Stimulated activated CD8-positive, alpha-beta memory T cell treated with anti-CD3 and anti-CD28 coated beads, Interleukin-12 subunit alpha, Interleukin-12 subunit beta, amount 100 ng/mL, for 24 hours (primary cell): ENCODE results near the gene CCNI2.

Experiments
- DNase-seq: peaks from one replicate; pipeline ENCODE4 v3.0.0-alpha.2; 2020; ENCODE audit errors: extremely low read depth

The CCNI2 gene

DNA sequence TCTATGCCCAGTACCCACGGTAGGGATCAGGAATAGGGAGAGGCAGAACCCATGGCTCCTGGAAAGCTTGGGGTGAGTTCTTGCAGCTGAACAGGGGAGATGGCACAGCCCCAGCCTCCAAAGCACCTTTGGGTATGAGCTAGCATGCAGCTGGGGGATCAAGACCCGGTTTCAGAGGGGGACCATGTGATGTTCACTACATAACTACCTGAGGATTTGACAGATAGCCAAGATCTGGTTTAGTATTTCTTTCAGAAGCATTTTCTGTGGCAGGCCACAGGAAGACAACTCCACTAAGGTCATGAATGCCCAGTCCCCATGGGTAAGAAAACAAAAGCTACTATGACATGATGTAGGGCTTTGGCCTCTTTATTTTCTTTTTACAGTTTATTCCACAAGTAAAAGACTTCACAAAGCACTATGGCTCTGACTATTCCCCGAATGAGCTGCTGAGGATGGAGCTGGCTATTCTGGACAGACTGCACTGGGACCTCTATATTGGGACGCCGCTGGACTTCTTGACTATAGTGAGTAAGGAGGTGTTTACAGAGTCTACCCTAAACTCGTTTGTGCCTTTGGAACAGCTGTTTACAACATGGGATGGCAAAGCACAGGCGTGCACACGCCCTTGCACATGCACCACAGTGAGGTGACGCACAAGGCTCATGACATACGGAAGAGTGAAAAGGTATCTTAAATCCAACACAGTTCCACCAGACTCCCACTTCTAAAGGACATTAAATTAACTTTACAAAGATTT is 3.4 kb downstream of the CCNI2 start:
- DNase-seq: no peak

DNA sequence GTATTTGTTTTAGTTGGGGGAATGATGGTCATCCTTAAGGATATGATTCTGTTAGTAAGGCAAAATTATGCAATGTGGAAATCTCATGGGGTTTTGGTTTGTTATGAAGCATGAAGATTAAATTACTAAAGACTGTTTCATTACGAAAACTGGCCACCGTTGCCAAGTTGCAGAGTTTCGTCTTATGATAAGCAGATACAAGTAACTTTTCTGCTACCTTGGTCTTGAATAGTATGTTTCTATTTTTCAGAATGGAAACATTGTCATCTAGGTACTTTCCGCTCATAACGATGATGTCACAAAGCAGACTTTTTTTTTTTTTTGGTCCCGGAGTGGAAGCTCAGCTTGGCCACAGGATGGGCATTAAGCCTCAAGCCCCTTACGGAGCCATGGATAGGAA is 4.2 kb downstream of the CCNI2 start:
- DNase-seq: no peak

DNA sequence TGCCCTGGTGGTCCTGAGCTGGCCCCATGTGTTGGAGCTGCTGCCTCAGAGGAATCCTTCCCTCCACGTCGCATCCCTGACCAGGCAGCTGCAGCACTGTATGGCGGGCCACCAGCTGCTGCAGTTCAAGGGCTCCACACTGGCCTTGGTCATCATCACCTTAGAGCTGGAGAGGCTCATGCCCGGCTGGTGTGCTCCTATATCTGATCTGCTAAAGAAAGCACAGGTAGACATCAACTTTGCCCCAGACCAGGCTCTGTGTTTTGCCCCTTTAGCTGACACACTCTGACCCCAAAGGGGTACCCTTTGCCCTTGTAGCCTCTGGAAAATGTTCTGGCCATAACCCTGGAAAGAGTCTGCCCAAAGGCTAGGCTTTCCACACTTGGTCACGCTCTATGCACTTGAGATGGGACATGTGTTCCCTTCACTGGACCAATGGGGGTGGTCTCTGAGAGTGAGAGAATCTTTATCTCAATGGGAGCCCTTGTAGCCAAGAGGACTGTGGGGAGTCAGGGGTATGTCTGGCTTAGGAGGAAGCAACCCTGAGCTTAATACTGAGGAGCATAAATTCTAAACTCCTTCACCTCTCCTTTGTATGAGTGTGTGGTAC is 4.8 kb downstream of the CCNI2 start:
- DNase-seq: no peak

DNA sequence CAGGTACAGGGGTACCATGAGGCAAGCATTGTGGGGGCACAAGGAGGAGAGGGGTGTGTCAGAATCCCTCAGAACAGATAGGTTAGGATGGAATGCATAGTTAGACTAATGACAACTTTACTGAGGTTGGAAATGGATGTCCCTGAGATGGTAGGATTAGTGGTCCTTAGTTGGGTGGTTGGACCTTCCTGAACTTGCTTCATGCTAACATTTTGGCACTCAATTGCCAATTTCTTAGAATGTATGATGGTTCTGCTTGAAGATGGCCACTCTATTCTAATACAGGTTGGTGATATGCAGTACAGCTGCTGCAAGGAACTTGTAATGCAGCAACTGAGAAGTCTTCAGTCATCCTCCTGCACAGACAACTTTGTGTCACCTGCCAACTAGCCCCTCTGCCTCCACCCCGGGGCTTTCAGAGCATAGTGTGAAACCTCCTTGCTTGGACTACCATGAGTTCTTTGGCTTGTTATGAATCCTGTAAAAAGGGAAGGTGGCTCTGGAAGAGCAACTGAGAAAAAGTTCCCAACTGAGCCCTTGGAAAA is 5.4 kb downstream of the CCNI2 start:
- DNase-seq: no peak

DNA sequence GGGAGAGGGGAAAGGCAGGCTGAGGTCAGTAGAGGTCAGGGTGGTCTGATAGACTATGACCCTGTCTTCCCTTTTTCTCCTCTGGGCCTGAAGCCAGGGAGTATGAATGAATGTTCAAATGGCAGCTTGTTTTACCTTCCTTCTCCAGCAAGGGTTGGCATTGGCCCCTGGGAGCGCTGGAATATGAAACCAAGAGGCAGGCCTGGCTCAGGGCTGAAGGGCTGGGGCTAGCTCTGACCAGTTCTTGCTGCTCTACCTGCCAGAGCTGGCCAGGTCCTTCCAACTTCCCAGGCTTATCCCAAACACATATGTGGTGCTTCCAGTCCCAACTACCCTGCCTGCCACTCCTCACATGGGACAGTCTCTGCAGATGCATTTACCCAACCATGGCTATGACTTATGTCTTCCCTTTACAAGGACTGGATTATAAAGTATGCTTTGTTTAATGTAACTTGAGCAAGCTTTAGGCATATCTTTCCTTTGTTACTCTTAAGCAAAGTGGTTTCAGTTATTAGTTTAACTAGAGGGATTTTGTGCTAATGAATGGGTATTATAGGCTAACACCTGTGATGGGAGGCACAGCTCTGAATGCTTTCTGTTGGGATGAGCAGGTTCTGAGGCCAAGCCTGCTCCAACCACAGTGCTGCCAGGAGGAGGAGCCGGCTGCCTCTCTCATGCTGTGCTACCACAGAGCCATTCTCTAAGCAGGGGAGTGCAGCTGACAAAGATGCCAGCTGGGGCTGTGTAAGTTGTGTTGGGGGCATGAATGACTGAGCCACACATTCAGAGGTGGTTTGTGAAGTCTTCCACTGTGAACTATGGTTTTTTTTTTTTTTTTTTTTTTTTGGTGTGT is 6.1 kb downstream of the CCNI2 start:
- DNase-seq: no peak

DNA sequence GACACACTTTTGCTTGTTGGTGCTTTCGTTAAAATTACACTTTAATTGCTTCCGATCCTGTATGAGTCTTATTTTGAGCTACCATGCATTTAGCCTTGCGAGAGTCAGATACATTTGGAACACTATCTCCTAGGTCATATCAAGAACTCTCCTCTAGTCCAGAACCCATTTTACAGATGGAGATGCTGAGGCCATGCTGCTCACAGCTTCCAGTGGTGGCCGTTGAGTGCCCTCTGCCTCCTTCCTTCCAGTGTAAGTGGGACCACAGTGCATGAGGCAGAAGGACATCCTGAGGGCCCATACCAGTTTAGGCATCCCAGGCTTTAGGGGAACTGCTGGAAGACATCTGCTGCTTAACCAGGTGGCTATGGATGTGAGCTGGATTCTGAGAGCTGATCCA is 6.9 kb downstream of the CCNI2 start:
- DNase-seq: no peak

DNA sequence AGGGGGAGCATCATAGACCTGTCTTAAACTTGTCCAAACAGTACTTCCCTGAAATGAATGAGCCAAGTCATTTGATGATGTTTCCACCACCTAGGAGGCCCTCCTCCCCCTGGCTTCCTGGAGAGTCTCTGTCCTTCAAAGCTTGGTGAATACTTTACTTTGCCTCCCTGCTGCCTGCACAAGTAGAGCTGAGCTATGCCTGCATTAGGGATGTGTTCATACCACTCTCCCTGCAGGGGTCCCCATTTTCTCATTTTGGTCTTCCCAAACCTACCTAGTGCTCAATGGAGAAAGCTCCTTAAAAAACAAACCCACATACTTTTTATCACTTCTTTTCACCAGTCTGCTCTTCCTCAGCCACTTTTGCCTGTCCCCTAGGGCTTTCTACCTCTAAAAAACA is 7.7 kb downstream of the CCNI2 start:
- DNase-seq: no peak

DNA sequence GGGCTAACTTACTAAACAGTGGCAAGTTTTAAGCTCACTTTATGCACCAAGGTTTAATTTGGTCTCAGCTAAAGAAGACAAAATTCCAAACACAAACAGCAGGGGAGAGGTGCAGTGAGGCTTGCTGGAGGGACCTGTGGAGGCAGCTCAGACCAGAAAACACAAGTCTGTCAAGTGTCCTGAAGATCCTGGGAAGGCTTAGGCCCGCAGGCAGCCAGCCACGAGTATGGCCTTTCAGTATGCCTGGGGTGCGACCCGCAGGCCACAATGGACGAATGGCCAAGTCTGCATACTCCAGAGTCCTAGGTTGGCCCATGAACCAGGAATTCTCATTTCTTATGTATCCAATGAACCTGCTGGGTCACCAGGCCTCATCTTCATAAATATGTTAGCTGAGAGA is 9.3 kb downstream of the CCNI2 start:
- no peak for DNase-seq

DNA sequence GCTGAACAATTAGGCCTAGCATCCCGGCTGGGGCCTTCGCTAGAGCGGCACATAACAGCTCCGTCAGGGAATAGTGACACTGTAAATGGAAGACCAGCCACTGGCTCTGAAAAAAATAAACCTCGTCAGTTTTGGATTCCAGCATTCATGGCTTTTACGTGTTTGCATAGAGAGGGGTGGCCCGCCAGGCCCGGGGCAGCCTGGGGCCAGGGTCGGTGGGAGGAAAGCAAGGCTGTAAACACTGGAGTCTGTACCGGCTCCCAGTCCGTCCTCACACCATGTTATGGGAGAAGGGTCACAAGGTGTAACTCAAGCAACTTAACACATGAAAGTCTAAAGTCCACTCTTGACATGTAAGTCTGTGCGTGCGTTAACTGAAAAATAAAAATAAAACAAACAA is 11.2 kb downstream of the CCNI2 start:
- DNase-seq: no peak

DNA sequence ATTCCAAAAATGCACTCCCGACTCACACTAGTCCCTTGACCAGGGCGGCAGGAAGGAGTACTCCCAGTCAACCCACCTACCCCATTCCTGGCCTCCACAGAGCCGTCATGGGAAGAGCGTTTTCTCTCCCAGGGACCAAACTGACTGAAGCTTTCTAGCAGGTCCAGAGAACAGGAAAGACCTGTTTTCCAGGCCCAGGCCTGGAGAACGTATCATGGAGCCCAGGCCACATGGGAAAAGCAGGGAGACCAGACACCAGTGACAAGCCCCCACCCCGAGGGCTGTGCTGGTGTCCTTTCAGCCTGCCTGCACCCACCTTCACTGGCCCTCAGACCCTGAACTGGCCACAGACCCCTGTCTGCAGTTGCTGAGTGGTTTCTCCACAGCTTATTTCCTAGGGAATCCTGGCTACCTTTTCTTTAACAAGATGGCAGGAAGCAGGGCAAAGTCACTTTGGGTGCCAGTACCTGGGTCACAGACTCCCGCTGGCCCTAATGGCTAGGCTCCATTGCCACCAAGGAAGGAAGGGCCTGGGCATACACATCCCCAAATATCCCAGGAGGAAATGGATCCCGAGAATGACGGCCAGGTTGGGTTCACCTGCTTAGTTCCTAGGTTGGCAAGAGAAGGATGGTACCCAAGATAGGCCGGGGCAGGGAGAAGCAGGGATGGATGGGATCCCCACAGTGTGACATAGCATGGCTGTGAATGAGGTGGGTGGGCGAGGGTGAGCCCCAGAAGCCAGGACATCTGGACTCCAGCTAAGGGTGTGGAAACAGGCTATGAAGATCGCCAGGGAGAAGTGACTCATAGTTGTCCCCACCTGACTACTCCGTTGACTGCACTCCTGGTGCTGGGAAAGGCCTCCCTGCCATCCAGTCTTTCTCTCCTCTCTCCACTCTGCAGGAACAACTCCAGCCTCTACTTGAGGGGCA is 12.2 kb downstream of the CCNI2 start:
- no peak for DNase-seq

DNA sequence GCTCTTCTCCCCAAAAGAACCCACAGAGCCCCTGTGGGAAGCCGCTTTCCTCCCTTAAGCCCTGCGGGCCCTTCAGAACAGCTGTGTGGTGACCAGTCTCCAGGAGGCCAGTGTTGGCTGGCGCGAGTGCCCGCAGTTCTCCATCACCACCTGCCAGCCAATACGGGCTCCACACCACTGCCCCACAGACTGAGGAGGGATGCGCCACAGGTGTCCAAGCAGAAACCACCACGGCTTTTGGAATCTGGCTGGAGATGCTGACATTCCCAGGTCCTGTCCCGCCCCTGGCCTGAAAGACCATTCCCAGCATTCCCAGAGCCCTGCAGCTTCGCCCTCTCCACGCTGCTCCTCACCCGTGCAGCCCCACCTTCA is 12.8 kb downstream of the CCNI2 start:
- no peak for DNase-seq

DNA sequence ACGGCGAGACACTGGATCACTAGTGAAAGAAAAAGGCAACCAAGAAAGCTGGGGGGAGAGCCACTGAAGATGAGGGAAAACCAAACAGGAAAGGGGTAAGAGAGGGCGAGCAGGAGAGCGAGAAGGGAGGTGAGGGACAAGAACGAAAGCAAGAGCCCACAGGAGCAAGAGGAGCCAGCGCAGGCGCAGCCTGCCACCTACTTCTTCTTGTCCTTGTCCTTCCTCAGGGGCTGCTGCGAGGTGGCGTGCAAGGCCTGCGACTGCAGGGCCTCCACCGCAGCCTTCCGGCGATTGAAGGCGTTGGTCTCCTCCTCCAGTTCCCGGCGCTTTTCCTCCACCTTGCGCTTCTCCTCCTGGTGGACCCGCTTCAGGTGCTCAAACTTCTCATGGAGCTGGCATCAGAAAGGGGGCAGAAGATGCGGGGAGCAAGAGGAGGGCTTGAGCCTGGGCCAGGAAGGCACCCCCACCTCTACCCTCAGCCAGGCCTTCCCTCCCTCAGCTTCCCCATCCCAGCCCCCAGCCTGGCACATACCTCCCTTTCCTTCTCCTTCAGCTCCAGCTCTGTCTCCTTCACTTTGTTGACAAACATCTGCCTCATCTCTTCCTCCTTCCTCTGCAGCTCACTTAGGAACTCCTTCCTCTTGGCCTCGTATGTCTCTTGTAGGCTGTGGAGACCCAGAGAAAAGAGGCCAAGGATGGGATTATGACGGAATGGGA is 13.5 kb downstream of the CCNI2 start:
- no peak for DNase-seq

DNA sequence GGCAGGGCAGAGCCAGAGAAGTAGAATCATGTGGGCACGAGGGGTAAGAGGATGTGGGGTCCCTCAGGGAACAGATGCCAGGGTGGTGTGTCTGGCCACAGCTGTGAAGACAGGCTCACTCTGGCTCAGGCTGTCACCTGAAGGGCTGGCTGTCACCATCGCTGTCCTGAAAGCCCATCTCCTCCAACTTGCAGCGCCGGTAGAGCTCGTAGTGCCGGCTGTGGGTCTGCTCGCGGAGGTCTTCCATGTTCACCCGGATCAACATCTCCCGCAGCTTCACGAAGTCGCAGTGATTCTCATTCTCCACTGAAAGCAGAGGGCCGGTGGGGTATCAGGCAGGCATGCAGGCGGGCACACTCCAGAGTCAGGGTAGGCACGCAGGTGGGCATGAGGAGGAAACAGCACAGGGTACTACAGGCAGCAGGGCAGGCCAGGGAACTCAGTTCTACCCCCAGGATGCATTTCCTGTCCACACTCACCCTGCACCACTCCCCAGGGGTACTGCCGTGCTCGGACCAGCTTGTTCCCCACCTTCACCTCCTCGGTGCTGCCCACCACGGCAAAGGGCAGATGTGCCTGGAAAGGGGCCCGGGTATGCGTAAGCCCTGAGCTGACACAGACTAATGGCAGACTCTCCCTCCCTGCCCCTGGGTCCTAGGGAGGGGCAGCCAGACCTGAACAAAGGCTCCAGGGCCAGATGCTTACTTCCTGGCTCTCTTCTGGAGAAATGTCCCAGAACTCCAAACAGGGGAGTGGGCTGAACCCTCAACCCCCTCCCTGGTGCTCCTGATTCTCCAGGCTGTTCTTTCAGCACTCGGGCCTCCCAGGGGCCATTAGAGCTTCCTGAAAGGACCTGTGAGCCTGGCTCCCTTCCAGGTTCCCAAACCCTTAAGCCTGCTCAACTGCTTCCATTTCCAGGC is 14.4 kb downstream of the CCNI2 start:
- no peak for DNase-seq

DNA sequence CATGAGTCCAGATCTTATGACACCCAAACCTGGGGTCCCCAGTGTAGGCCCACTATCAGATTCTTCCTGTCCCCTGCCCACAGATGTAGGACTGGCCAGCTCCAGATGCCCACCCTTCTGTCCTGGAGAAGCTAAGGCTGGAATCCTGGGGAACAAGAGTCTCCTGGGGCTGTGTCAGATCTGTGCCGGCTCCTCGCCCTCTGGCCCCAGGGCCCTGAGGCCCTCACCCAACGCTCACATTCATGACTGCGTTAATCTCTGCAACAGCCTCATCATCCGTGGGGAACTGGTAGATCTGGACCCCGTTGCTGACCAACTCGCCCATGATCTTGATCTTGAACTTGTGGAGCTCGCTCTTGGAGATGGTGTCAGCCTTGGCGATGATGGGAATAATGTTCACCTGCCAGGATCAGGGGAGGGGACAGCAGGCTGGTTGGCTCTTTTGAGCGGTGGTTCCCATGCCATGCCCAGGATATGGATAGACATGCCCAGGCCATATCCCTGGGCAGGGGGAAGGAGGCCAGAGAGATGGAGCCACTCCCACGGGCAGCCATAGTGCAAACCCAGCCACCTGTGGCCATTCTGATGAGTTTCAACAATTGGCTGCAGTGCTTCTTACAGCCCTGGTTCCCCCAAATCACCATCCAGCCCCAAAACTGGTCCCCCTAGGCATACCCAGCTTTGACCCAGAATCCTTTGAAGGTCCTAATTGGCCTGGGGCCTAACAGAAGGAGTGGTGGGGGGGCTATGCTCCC is 15.2 kb downstream of the CCNI2 start:
- DNase-seq: no peak

DNA sequence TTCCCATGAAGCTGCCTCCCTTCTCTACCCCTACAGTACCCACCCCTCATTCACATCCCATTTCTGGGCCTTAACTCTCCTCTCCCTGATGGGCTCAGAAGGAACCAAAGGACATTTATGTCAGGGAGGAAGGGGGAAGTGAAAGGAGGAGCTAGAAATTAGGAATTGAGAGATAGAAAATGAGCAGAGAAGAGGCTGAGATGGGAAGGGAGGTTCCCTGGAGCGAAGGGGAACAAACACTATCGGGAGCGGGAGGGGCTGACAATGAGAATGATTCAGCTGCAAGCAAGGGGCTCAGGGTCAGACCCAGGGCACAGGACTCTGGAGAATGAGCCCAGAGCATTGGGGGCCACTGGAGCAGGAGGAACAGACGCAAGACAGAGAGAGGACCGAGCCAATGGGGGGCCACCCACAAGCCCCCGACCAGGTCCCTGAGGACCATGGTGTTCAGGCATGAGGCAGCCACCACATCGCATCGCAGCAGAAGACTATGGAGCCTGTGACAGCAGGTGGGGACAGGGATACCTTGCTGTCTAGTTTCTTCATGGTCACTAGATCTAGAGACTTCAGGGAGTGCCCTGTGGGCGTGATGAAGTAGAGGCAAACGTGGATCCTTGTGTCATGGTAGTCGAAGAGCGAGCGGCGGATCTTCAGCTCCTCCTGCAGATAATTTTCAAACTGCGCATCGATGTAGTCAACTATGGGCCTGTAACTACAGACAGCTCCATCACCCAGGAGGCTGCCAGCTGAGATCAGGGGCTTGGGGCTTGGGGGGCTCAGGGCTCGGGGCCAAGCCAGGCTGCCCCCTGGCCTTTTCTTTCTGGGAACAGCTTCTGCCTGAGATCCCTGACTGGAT is 16.2 kb downstream of the CCNI2 start:
- DNase-seq: no peak

DNA sequence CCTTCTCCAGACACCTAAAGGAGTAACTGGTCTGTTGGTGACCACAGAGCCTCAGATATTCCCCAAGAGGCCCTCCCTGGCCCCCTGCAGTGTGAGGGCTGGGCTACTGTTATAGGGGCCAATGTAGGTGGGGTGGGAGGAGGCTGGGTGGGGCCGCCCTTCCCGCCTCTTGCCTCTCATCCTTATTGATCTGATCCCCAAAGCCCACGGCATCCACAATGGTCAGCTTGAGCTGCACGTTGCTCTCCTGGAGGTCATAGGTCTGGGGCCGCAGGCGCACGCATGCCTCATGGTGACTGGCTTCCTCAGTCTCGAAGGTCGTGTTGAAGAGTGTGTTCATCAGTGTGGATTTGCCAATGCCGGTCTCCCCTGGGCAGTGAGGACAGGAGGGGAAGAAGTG is 16.8 kb downstream of the CCNI2 start:
- no peak for DNase-seq

DNA sequence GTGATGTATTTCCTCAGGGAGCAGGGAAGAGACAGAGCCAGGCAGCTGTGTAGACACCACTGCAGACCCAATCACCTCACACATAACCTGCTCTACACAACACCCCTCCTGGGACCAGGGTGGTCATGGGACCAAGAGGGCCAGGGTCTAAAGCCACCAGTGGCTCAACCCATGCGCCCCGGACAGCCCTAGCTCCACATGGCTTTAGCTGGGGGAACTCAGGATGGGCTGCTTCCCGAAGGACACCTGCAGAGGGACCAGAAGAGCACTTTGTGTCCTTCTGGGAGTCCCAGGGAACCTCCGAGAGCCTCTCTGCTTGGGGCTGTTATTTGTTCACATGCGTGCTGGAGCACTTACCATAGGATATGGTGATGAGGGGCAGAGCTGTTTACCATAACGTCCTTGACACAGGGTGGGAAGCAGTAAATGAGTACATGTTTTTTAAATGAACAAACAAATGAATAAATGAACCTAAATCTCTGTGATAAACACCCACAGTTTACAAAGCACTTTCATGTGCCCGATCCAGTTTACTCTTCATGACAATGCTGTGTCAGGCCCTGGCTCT is 17.5 kb downstream of the CCNI2 start:
- DNase-seq: no peak
